ENCODE results near the gene KPNA2.
A peak's percentile ranks its signal among the peaks of the same experiment; 100 is the strongest.
"Not testable (repeated sequence)": the region's sequence is repeated elsewhere in the genome, so short reads cannot be mapped to it uniquely, and the experiment has no call there.

KPNA2 gene

DNA sequence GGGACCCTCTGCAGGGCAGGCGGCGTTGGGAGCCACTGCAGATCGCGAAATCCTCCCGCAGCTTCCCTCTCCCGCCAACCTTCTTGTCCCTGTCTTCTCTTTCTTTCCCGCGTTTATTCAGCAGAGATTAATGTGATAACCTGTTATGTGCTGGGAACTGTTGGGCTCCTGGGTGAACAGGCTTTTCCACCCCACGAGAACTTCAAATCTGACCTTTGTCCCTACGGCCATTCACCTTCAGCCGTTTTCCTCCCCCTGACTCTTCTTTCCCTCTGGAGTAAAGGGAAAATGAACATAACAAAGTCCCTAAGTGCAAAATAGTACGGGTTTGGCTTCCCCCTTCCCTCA lies 15.2 kb upstream of the KPNA2 start:
- no peak for DNase-seq

DNA sequence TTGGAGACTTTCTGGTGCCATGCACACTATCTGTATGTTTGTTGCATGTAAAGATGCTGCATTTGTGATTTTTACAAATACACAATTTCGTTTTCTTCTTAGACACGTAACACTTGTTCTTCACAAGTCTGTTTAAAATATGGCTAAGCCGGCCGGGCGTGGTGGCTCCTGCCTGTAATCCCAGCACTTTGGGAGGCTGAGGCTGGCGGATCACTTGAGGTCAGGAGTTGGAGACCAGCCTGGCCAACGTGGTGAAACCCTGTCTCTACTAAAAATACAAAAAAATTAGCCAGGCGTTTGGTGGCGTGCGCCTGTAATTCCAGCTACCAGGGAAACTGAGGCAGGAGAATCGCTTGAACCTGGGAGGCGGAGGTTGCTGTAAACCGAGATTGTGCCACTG lies 14.7 kb upstream of the KPNA2 start:
- DNase-seq = not testable (repeated sequence)

DNA sequence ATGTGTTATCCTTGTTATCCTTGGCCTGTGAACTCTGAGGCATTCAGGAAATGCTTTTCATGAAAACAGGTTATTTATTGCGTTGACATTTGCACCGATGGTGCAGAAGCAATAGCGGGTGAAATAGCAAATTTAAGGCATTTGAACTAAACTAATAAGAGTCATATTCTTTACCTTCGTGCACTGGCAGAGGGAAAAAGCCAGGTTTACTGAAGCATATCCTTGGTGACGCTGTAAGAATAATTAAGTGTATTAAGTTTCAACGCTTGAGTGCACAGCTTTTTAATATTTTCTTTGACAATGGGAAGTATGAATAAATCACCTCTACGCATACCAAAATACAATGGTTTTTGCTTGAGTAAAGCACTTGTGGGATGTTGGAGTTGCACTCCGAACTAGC lies 13.6 kb upstream of the KPNA2 start:
- DNase-seq = no peak

DNA sequence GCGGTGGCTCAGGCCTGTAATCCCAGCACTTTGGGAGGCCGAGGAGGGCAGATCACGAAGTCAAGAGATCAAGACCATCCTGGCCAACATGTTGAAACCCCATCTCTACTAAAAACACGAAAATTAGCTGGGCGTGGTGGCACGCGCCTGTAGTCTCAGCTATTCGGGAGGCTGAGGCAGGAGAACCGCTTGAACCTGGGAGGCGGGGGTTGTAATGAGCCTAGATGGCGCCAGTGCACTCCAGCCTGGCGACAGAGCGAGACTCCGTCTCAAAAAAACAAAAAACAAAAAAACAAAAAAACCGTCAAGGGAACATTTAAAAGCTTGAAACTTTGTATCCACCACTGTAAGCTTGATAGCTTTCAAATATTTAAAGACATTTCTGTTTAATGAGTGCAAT lies 13.0 kb upstream of the KPNA2 start:
- not testable (repeated sequence) for DNase-seq

DNA sequence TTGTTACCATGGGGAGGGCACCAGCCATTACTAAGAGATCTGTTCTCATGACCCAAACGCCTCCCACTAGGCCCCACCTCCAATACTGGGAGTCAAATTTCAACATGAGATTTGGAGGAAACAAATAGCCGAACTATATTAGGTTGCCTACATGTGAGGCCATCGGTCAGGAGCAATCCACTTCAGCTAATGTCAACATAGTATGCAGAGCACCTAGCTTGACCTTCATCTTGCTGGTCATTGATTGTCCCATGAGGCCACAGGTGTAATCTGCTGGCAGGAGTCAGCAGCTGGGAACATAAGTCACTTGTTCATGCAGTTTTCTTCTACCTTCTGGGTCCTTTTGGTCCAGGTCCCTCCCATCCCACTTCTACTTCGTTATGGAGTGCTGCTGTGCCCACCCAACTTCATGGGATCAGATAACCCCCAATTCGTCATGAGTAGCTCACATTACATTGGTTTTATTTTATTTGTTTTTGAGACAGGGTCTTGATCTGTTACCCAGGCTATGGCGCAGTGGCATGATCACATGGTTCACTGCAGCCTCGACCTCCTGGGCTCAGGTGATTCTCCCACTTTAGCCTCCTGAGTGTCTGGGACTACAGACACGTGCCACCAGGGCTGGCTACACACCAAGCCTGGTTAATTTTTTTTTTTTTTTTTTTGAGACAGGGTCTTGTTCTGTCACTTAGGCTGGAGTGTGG lies 5.9 kb upstream of the KPNA2 start:
- no peak for DNase-seq

DNA sequence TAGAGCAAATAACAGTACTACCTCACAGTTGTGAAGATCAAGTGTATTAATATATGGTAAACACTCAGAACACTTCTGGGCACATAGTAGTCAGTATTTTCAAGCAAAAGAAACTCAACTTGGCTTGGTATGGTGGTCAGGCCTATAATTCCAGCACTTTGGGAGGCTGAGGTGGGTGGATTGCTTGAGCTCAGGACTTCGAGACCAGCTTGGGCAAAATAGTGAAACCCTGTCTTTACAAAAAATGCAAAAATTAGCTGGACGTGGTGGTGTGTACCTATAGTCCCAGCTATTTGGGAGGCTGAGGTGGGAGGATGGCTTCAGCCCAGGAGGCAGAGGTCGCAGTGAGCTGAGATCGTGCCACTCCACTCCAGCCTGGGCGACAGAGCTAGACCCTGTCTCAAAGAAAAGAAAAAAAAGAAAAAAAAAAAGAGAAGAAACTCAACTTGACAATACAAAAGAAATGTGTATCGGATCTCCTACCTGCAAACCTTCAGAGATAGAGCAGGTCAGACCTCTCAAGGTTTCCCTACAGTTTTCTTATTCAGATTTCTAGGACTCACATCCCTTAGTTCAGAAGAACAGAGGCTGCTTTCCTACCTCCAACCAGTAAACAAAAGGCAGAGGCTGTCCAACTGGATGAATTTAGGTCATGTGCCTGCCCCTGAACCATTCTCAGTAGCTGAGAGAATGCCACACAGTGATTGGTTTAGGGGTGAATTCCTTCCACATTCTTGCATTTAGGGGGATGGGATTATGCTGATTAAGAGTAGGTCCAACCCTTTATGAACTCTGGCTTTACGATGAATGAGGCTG lies 1.7 kb upstream of the KPNA2 start:
- peak; percentile 70 for DNase-seq

DNA sequence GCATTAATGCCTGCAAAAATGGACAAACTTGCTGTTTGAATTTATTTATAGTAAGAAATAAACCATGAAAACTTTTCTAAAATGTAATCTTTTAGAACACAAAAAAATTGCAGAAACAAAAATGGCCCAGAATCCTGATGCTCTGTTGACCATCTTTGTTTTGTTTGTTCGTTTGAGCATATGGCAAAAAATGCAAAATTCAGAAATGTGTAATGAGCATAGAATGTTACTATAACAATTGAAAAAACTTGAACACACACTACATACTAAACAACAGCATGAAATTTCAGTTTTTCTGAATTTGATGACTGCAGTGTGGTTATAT lies 1.1 kb upstream of the KPNA2 start:
- no peak for DNase-seq

DNA sequence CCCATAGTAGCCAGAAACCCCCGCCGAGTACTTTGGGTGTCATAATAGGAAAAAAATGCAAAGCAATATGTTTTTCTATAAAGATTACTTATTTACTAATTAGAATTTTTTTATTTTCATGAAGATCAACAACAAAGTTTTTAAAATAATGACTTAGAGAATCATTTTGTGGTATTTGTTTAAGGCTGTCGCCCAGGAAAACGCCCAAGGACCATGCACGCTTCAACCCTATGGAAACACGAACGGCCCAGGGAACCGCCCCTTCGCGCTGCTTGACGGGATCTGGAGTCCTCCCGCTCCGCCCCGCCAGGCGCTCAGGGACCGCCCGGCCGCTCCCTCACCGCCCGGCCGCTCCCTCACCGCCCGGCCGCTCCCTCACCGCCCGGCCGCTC lies 408 bp upstream of the KPNA2 start:
- DNase-seq = no peak

DNA sequence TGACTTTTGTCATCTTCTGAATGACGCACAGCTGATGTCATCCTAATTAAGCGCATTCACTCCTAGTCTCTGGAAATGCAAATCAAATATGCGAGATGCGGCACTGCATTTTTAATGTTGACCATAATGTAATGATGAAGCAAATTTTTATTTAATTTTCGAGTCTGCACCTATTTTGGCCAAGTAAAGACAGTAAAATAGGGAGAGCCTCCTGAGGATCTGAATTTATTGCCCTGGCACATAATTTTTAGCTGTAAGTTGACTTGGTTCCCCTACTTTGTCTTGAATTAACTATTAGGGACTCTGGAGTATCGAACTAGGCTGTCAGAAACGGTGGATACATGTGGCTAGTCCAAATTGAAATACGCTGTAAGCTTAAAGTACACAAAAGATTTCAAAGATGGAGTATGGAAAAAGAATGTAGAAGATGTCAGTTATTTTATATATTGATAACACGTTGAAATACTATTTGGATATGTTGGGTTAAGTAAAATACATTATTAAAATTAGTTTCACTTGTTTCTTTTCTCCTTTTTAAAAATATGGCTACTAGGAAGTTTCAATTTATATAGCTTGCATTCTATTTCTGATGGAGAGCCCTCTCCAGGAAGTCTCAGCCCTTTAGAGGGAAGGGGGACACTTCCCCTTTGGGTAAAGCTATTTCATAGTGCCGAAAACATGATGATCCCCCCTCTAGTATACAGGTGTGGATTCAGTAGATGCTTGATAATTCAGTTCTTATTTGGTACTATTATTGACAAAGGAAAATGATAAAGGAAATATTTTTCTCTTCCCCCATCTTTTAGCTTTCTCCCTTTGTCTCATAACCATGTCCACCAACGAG lies 991 bp downstream of the KPNA2 start:
- DNase-seq = no peak

DNA sequence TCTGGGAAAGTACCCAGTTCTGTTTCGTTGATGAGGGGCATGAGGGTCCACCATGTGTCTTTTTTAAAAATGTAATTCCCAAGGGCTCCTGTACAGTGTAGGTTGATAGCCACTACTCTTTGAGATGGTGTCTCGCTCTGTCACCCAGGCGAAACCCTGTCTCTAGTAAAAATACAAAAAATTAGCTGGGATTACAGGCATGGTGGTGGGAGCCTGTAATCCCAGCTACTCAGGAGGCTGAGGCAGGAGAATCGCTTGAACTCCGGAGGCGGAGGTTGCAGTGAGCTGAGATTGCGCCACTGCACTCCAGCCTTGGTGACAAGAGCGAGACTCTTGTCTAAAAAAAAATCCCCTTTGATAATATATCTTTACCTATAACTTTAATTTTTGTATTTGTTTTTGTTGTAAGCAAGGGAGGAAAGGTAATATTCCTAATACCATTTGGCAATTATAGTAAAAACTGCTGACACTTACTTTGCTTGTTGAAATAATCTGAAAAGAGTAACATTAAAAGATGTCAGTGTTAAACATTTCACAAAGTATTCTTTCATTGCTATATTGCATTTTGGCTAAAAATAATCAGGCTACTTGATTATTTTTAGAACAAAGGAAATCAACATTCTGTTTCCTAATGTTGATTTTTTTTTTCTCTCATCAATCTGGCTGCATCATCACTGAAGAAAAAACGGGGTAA lies 11.8 kb downstream of the KPNA2 start:
- no peak for DNase-seq

DNA sequence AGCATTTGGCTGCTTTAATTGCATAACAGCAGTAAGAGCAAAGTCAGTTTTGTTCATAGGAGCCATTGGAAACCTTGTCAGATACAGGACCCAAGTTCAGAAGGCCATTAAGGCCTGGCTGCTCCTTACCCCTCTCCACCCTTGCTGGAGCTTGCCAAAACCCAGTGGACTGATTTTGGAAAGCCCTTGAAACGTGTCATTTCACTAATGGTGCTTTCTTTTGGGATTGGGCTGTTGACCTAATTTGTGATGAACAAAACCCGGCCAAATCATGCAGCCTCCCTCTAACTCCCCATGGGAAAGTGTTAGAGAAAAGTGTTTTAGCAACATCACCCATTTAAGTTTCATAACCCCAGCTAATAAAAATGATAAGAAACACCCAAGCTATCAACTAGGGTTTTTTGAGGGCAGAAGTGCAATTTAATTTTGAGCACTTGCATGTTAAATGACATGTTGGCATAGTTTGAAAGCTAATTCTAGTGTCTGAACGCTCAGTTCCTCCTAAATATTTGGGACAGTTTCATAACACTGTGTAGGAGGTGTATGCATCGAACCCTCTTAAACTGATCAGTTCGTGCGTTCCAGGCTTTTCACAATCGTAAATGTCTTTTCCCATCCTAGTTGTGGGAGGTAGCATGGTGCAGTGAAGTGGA lies 12.5 kb downstream of the KPNA2 start:
- DNase-seq = not testable (repeated sequence)

DNA sequence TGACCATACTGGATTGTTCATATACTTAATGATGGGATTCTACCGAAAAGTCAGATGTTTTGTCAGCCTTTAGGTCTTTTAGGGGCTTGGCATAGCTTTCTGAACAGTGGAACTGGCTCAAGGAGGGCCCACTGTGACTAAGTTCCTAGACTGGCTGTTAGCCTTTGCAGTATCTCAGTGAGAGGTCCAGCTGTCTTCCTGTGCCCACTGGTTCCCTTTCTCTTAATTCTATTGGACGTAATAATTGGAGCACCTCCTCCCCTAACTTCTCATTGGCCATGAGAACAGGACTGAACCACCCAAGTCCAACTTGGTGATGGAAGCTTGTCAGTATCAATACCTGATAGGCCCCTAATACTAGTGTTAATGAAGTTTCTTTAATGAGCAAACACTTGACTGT lies 13.5 kb downstream of the KPNA2 start:
- DNase-seq = peak; percentile 54

DNA sequence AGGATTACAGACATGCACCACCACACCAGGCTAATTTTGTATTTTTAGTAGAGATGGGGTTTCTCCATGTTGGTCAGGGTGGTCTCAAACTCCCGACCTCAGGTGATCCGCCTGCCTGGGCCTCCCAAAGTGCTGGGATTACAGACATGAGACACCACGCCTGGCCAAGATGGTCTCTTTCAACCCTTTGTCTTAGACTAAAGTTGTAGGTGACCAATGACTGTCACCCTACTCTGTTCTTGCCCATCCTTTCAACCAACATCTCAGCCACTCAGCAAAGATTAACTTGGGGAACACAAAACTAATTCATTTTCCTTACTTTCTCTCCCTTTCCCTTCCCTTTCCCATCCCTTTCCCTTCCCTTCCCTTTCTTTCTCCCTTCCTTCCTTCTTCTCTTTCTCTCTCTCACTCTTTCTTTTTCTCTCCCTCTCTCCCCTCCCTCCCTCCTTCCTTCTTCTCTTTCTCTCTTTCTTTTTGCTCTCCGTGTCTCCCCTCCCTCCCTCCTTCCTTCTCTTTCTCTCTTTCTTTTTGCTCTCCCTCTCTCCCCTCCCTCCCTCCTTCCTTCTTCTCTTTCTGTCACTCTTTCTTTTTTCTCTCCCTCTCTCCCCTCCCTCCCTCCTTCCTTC lies 14.4 kb downstream of the KPNA2 start:
- DNase-seq = not testable (repeated sequence)

DNA sequence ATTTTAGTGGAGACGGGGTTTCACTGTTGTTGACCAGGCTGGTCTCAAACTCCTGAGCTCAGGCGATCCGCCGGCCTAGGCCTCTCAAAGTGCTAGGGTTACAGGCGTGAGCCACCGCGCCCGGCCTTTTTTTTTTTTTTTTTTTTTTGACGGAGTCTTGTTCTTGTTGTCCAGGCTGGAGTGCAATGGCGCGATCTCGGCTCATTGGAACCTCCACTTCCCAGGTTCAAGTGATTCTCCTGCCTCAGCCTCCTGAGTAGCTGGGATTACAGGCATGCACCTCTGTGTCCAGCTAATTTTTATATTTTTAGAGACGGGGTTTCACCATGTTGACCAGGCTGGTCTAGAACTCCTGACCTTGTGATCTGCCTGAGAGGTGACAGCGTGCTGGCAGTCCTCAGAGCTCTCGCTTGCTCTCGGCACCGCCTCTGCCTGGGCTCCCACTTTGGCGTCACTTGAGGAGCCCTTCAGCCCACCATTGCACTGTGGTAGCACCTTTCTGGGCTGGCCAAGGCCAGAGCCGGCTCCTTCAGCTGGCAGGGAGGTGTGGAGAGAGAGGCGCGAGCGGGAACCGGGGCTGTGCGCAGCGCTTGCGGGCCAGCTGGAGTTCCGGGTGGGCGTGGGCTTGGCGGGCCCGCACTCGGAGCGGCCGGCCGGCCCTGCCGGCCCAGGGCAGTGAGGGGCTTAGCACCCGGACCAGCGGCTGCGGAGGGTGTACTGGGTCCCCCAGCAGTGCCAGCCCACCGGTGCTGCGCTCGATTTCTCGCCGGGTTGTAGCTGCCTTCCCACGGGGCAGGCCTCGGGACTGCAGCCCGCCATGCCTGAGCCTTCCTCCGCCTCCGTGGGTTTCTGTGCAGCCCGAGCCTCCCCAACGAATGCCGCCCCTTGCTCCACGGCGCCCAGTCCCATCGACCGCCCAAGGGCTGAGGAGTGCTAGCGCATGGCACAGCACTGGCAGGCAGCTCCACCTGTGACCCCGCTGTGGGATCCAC lies 16.1 kb downstream of the KPNA2 start:
- not testable (repeated sequence) for DNase-seq

DNA sequence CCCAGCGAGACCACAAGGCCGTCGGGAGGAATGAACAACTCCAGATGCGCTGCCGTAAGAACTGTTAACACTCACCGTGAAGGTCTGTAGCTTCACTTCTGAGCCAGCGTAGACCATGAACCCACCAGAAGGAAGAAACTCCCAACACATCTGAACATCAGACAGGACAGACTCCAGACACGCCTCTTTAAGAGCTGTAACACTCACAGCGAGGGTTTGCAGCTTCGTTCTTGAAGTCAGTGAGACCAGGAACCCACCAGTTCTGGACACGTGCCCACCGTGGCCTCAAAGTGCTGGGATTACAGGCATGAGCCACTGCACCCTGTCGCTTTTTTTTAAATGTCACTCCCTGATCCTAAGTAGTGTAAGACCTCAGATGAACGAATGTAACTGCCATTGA lies 17.3 kb downstream of the KPNA2 start:
- DNase-seq = no peak

DNA sequence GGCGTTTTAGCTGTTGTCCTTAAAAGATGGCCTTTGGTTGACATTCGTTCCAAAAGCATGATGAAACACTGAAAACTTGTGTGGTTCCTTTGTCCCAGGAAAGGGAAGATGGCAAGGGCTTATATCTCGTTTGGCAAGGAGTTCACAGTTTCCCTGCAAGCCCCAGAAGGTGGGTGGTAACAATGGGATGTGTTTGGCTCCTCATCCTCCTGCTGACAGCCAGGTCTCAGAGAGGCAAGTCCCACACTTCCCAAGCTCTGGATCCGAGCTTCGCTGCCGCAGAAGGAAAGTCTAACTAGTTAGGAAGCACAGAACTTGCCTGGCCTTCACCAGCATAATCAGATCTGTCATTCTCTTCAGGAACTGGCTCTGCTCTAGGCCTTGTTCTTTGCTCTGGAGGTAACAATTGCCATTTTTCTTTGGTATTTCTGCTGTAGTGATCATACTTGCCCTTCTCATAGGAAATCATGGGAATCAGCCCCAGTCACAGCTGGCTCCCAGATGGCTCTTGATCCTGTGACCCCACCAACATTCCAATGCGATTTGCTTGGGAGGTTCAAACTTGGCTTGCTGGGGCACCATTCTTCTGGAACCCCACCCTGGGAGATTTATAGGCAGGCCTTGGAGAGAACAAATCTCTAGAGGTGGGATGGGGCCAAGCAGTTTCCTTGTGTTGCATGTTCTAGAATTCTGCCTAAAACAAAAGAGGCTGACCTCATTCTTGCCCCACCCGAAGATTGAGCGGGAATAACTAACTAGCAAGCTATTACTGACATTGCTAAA lies 17.9 kb downstream of the KPNA2 start:
- DNase-seq = peak; percentile 97

DNA sequence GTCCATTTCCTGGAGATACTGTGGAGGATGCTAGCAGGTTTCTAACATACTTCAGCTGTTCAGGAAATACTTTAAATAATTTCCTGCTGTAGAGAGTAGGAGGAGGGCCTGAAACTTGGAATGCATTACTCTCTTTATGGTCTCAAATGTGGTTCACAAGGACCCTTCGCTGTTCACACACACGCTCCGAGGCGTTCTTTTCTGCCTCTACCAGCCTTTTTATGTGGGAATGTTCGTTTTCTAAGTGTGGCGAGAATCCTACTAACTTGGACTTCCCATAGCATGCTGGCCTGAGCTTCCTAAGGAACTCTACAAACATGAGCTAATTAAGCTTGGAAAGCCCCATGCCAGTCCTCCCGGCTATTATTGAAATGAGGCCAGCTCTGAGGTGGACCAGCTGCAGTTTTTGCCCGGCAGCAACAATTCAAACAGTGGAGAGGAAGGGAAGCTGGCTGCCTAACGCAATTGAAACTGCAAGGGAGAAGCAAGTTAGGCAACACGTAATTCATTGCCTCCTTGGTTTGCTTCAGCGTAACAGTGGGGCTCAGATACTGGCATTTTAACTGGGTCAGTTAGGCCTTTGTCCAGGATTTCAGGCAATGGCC lies 18.9 kb downstream of the KPNA2 start:
- peak; percentile 88 for DNase-seq

DNA sequence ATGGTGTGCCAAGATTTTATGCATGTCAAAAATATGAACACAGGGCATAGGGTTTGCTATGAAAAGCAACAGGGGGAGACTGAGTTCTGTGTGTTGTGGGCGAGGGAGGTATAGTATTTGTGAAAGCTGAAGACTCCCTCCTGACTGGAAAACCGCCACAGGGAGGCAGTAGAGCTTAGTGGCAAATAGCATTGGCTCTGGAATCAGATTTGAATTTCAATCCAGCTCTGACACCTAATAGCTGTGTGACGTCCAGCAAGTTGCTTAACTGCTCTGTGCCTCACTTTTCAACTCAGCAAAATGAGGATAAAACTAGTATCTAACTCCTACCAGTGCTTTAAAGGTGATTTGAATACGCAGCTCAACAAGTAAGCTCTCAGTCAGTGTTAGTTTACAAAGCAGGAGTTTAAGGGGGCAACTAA lies 22.0 kb downstream of the KPNA2 start:
- DNase-seq = peak; percentile 42

DNA sequence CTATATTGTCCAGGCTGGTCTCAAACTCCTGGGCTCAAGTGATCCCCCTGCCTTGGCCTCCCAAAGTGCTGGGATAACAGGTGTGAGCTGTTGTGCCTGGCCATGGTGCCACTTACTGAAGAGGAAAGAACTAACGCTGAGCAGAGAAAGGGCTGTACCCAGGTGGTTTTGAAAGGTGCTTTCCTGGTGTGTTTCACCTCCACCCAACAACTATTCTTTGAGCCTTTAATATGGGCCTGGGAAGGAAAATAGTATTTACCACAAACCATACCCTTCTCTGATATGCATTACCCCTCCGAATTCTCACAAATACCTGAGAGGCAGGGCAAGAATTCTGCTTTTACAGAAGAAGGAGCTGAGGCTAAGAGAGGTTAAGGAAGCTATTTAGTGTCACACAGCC lies 24.8 kb downstream of the KPNA2 start:
- DNase-seq = no peak
